Subcutaneous adipose tissue (tissue), 4 donors: Measurements from ENCODE around the gene PLK5. TPM values are rescaled to one million over a fixed set of nuclear protein-coding genes. Genes with fewer than 3 reads are reported as not detected.

ENCODE experiments used
- total RNA-seq, 4 donors: library from RNA; depleted of rRNA; stranded (reverse); fragments of >200 nt; gene quantifications; one replicate each; pipeline ENCODE4 v1.1.0, GENCODE V29; 2016
- TF ChIP-seq, protein P1 (sequence below): fragments of 450-650 bp; IDR thresholded peaks from one replicate; pipeline ENCODE4 v1.5.1; 2016; ENCODE audit warnings: low read depth, mild to moderate bottlenecking, control low read depth, antibody characterized with exemption, moderate library complexity

The PLK5 gene
- total RNA-seq, 4 donors from 2014 or later, result not detected

DNA sequence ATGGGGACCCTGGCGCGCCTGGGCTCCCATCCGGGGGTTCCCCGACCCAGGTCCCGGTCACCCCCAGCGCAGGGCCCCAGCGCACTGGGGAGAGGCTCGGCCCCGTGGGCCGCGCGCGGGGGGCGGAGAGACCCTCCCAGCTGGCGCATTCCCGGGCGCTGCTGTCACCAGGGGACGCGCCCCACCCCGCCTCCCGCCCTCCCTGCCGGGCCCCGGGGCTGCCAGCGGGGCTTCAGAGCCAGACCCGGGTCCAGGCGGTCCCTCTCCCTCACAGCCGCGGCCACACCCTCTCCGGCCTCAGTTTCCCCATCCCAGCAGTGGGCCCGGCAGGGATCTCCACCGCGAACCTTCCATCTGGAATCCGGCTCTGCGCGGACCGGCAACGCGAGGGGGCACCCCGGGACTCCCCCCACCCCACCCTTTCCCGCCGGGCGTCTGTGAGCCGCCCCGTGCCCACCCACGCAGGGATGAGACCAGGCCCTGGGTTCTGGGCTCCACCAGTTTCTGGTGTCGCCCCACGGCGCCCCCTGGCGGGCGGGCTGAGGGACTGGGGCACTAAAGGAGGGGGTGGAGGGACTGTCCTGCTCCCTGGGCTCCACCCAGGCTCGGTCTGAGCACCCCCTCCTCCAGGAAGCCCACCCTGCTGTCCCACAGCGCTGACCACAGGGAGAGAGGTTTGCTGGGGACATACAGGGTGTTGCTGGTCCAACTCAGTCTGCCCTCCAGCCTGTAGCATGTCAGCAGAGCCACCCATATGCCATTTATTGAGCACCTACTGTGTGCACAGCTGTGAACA lies 10.2 kb upstream of the PLK5 start:
- TF ChIP-seq, protein P1, sequence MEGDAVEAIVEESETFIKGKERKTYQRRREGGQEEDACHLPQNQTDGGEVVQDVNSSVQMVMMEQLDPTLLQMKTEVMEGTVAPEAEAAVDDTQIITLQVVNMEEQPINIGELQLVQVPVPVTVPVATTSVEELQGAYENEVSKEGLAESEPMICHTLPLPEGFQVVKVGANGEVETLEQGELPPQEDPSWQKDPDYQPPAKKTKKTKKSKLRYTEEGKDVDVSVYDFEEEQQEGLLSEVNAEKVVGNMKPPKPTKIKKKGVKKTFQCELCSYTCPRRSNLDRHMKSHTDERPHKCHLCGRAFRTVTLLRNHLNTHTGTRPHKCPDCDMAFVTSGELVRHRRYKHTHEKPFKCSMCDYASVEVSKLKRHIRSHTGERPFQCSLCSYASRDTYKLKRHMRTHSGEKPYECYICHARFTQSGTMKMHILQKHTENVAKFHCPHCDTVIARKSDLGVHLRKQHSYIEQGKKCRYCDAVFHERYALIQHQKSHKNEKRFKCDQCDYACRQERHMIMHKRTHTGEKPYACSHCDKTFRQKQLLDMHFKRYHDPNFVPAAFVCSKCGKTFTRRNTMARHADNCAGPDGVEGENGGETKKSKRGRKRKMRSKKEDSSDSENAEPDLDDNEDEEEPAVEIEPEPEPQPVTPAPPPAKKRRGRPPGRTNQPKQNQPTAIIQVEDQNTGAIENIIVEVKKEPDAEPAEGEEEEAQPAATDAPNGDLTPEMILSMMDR, result no peak

- TF ChIP-seq, protein P1, result no peak
Measured at GRCh38 chr19:1514295-1514661, 9.6 kb upstream of the PLK5 start.

DNA sequence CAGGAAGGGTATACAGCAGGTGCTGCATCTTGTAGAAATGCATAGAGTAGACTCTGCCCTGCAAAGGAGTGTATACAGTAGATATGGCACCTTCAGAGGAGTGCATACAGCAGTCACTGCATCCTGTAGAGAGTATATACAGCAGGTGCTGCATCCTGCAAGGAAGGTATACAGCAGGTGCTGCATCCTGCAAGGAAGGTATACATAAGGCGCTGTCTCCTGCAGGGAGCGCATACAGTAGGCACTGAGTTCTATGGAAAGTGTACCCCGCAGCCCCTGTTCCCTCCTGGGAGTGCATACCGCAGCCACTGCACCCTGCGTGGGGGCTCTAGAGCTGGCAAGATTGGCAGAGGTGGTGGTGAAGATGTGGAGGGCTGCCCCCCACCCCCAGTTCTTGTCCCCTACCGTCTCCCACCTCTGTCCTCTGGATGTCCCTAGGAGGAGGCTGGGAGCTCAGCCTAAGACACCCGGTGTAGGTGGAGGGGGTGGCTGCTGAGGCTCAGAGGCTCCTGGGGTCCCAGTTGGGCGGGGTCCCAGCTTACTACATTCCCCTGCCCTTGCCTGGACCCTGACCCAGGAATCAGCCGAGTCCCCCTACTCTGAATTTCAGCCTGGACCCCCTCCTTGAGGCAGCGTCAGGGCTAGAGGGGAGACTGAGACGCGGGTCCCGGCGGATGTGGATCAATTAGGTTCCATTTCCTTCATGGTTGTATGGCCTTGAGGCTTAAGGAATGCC lies 8.7 kb upstream of the PLK5 start:
- TF ChIP-seq, protein P1, result no peak

DNA sequence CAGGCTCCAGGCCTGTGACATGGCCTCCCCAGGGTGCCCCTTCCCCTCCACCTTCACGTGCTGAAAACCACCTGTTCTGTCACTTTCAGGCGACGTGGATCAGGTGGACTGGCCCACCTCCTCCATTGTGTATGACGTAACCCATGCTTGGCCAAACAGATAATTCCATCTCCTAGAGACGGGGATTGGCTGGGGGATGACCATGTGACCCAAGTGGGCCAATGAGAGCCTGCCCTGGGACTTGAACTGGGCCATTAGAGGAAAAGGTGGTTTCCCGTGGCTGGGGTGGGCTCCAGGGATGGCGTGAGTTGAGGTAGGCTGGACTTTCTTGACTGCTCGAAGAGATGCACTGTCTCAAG lies 7.5 kb upstream of the PLK5 start:
- TF ChIP-seq, protein P1, result no peak

DNA sequence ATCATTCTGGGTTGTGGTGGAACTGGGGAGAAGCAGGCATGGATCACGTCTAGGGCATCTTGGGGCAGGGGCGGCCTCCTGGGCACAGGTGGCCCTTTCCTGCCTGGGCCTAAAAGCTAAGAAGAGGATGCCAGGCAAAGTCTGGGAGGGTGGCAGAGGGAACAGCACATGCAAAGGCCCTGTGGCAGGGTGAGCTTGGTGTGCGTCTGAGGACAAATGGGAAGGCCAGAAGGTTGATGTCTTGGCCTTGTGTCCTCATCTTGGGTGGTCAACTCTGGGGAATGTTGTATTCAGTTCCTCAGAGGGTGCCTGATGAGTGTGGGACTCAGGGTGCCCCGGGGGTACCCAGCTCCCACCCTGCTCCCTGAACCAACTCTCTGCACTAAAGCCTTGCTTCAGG lies 5.4 kb upstream of the PLK5 start:
- TF ChIP-seq, protein P1, result no peak

- TF ChIP-seq, protein P1, result no peak
Measured at GRCh38 chr19:1520203-1520780, 3.6 kb upstream of the PLK5 start.

- TF ChIP-seq, protein P1, result no peak
Measured at GRCh38 chr19:1521636-1522035, 2.2 kb upstream of the PLK5 start.
